NCI-H524 (cell line): Measurements from ENCODE around the gene IFNAR2.

Experiments used
- DNase-seq, 2 experiments: peaks; one replicate each; lab custom pipeline; 2025; lab: John Stamatoyannopoulos, UW

IFNAR2 gene

GRCh38 chr21:33267250-33267649 lies 37.5 kb downstream of the IFNAR2 start:
- no peak for DNase-seq

DNA sequence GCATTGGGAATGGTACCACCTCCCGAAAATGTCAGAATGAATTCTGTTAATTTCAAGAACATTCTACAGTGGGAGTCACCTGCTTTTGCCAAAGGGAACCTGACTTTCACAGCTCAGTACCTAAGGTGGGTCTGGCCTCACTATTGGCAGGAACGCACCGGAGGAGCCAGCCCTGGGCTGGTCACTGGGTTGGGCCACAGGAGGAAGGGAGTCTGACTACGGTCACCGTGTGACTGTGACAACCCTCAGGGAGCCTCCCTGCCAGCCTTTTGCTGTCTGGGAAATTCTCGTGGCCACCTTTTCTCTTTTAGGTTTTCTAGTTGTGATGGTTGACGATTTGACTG lies 38.6 kb downstream of the IFNAR2 start:
- no peak for DNase-seq

GRCh38 chr21:33268737-33269441 lies 39.2 kb downstream of the IFNAR2 start:
- DNase-seq, result no peak

DNA sequence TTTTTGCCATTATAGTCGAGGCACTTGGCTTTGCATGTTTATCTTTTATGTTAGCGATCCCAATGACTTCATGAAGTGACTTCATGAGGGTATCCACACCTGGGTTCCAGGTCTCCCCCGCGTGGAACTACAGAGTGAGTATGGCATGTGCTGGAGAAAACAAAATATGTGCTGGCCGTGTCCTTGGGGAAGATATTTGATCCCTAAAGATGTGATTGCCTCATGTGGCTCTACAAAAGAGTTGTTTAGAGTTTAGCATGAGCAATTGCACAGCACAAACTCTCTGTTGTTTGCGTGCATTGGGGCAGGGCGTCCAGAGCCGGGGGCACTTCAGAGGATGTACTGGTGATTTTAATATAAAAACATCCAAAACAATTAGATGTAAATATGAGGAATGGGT lies 41.2 kb downstream of the IFNAR2 start:
- DNase-seq, result no peak

DNA sequence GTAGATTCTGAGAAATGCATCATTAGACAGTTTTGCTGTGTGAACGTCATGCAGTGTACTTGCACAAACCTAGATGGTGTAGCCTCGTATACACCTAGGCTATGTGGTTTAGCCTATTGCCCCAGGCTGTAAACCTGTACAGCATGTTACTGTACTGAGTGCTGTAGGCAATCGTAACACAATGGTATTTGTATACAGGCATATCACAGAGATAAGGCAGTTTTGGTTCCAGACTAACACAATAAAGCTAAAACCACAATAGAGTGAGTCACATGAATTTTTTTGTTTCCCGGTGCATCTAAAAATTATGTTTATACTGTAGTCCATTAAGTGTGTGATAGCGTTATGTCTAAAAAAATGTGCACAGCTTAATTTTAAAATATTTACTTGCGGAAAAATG lies 43.3 kb downstream of the IFNAR2 start:
- no peak for DNase-seq

DNA sequence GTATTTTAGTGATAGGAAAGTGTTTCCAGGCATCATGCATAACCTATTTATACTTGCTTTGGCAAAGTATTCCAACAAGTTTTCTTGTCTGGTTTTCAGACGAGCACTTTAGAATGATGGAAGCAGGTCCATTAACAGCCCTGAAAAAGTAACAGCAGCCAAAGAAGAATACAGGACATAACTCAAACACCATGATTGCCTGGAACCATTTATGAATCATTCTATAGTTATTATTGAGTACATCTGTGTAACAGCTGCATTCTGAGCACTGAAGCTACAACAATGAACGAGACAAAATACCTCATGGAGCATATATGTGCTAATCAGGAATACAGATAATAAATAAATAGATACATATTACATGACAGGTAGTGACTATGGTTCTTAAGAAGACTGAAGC lies 49.0 kb downstream of the IFNAR2 start:
- no peak for DNase-seq

DNA sequence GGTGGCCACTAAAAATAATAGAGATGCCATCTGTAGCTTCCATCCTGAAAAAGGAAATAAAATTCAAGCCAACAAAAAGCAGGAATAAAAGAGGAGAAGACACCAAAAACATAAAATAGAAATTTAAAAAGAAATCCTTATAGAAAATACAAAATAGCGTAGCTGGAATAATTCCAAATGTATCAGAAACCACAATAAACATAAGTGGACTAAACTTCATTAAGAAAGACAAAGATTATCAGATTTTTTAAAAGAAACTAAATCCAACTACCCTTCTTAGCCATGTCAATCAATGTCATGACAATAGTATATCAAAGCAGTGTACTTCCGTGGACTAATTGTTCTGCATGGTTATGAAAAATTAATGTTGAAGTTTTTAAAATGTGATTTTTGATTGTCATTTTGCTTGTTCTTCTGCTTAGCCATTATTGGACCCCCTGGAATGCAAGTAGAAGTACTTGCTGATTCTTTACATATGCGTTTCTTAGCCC lies 49.6 kb downstream of the IFNAR2 start:
- DNase-seq, result no peak
